Left renal pelvis (tissue), 4 donors: ENCODE data around the gene OR6P1. TPM values are rescaled to one million over a fixed set of nuclear protein-coding genes. Genes with fewer than 3 reads are reported as not detected.

ENCODE experiments used
- DNase-seq, 4 donors: peaks; one replicate each; pipeline ENCODE4 v3.0.0-alpha.2; 2013; ENCODE audit warnings: low read depth in 4 of 4, low spot score in 3 of 4
- polyA plus RNA-seq, 4 donors: library from polyadenylated mRNA; unstranded; fragments of 120-200 nt; gene quantifications; one replicate each; pipeline ENCODE4 v1.2.1, GENCODE V29; 2013; ENCODE audit not compliant: insufficient read length in 4 of 4

OR6P1 gene
- polyA plus RNA-seq, 4 donors: not detected

GRCh38 chr1:158520021-158520420, 50.4 kb downstream of the OR6P1 start:
- no peak for DNase-seq

- DNase-seq: no peak
Measured at GRCh38 chr1:158516966-158517365, 53.4 kb downstream of the OR6P1 start.

Other genes with a start within 250 kb of the OR6P1 start
- gene CD1B, start 239.0 kb downstream of the OR6P1 start, polyA plus RNA-seq: not detected
- under 1 TPM in 1 of 4 donors, not detected in 3; 0.23 TPM for gene CD1E, start 216.7 kb downstream of the OR6P1 start, polyA plus RNA-seq
- gene OR10T2, start 171.1 kb downstream of the OR6P1 start, polyA plus RNA-seq: not detected
- gene OR10K2, start 144.3 kb downstream of the OR6P1 start, polyA plus RNA-seq: not detected
- gene OR10K1, start 108.7 kb downstream of the OR6P1 start, polyA plus RNA-seq: not detected
- not detected for gene OR10R2, start 98.4 kb downstream of the OR6P1 start, polyA plus RNA-seq
- gene OR6Y1, start 16.2 kb downstream of the OR6P1 start, polyA plus RNA-seq: under 1 TPM in 1 of 4 donors, not detected in 3; 0.03 TPM
- not detected for gene OR10X1, start 9.3 kb upstream of the OR6P1 start, polyA plus RNA-seq
- under 1 TPM in 3 of 4 donors, not detected in 1; 0.03 to 0.26 (median 0.03) TPM for gene OR10Z1, start 34.7 kb upstream of the OR6P1 start, polyA plus RNA-seq
- 10 to 100 TPM in 1 of 4 donors, 1 to 10 TPM in 3; 1.1 to 11.4 (median 1.4) TPM for gene SPTA1, start 116.1 kb upstream of the OR6P1 start, polyA plus RNA-seq
- not detected for gene OR6K2, start 130.1 kb upstream of the OR6P1 start, polyA plus RNA-seq
- under 1 TPM in 3 of 4 donors, not detected in 1; 0.08 to 0.13 (median 0.10) TPM for gene OR6K3, start 150.1 kb upstream of the OR6P1 start, polyA plus RNA-seq
- gene OR6K6, start 184.1 kb upstream of the OR6P1 start, polyA plus RNA-seq: not detected
- gene OR6N1, start 201.6 kb upstream of the OR6P1 start, polyA plus RNA-seq: not detected
- gene OR6N2, start 210.6 kb upstream of the OR6P1 start, polyA plus RNA-seq: not detected